Fibroblast of skin of right quadriceps (primary cell): ENCODE measurements around the gene SLC25A5.
A peak's percentile ranks its signal among the peaks of the same experiment; 100 is the strongest.

ENCODE experiments used
- DNase-seq: peaks from one replicate; pipeline ENCODE4 v3.0.0-alpha.2; 2013

SLC25A5 gene

GRCh38 chrX:119505945-119506344, 37.7 kb downstream of the SLC25A5 start:
- DNase-seq, result no peak

- no peak for DNase-seq
Measured at GRCh38 chrX:119507206-119507605, 39.0 kb downstream of the SLC25A5 start.

GRCh38 chrX:119512146-119512800, 44.0 kb downstream of the SLC25A5 start:
- peak; percentile 62 for DNase-seq

GRCh38 chrX:119516157-119516702, 48.0 kb downstream of the SLC25A5 start:
- peak; percentile 61 for DNase-seq

- no peak for DNase-seq
Measured at GRCh38 chrX:119518371-119518770, 50.1 kb downstream of the SLC25A5 start.
